GM18520 (cell line): Measurements from ENCODE around the gene TMED10.
A peak's percentile ranks its signal among the peaks of the same experiment; 100 is the strongest.
"Not testable (repeated sequence)": the region's sequence is repeated elsewhere in the genome, so short reads cannot be mapped to it uniquely, and the experiment has no call there.

ENCODE experiments used
- ATAC-seq: cut with Tn5 transposase; IDR thresholded peaks from one replicate; pipeline ENCODE4 v1.9.1; 2021; ENCODE audit not compliant: unreplicated experiment

TMED10 gene

GRCh38 chr14:75128596-75128990 is 47.8 kb downstream of the TMED10 start:
- no peak for ATAC-seq

GRCh38 chr14:75127903-75128595 is 48.4 kb downstream of the TMED10 start:
- no peak for ATAC-seq

GRCh38 chr14:75127474-75127820 is 49.0 kb downstream of the TMED10 start:
- not testable (repeated sequence) for ATAC-seq

GRCh38 chr14:75126679-75127473 is 49.5 kb downstream of the TMED10 start, which contains the start of gene NEK9:
NEK9 (minus strand) TSS chr14:75127048; CDS start chr14:75126921, 127 bp downstream.
- peak; percentile 56 for ATAC-seq

GRCh38 chr14:75126121-75126544 is 50.3 kb downstream of the TMED10 start:
- no peak for ATAC-seq

- no peak for ATAC-seq
Observed at GRCh38 chr14:75125617-75126016, 50.8 kb downstream of the TMED10 start.

- ATAC-seq: no peak
Observed at GRCh38 chr14:75123991-75124390, 52.4 kb downstream of the TMED10 start.

- ATAC-seq: no peak
Observed at GRCh38 chr14:75121552-75121951, 54.9 kb downstream of the TMED10 start.

- no peak for ATAC-seq
Observed at GRCh38 chr14:75120541-75121291, 55.7 kb downstream of the TMED10 start.

- no peak for ATAC-seq
Observed at GRCh38 chr14:75119056-75119455, 57.4 kb downstream of the TMED10 start.

GRCh38 chr14:75113932-75114539 is 62.4 kb downstream of the TMED10 start:
- ATAC-seq: no peak

GRCh38 chr14:75109877-75110276 is 66.5 kb downstream of the TMED10 start:
- no peak for ATAC-seq

GRCh38 chr14:75107186-75107585 is 69.2 kb downstream of the TMED10 start:
- ATAC-seq: no peak

GRCh38 chr14:75101491-75101890 is 74.9 kb downstream of the TMED10 start:
- no peak for ATAC-seq

GRCh38 chr14:75098682-75099081 is 77.7 kb downstream of the TMED10 start:
- ATAC-seq: no peak

GRCh38 chr14:75098212-75098611 is 78.2 kb downstream of the TMED10 start:
- ATAC-seq: no peak

GRCh38 chr14:75096959-75097358 is 79.5 kb downstream of the TMED10 start:
- no peak for ATAC-seq

GRCh38 chr14:75095690-75096089 is 80.7 kb downstream of the TMED10 start:
- ATAC-seq: no peak

GRCh38 chr14:75094896-75095295 is 81.5 kb downstream of the TMED10 start:
- no peak for ATAC-seq

GRCh38 chr14:75092698-75093097 is 83.7 kb downstream of the TMED10 start:
- no peak for ATAC-seq

- ATAC-seq: no peak
Observed at GRCh38 chr14:75091251-75091650, 85.2 kb downstream of the TMED10 start.
